ENCODE results near the gene TRPC1. TPM values are rescaled to one million over a fixed set of nuclear protein-coding genes. Genes with fewer than 3 reads are reported as not detected.

The TRPC1 gene
- total and polyA plus RNA-seq, 5 donors: 11.1 to 23.6 (median 21.1) TPM

Other genes starting within 250 kb of the TRPC1 start
- gene ATR, start 145.3 kb upstream of the TRPC1 start, total RNA-seq: 10 to 100 TPM; 10.6 to 15.0 (median 14.0) TPM
- 6.7 TPM for gene ATR, start 145.3 kb upstream of the TRPC1 start, polyA plus RNA-seq
- gene PLS1, start 127.6 kb upstream of the TRPC1 start, total RNA-seq: 1 to 10 TPM; 1.2 to 2.4 (median 1.4) TPM
- 0.66 TPM for gene PLS1, start 127.6 kb upstream of the TRPC1 start, polyA plus RNA-seq
- gene PCOLCE2, start 165.0 kb downstream of the TRPC1 start, total RNA-seq: 100 to 1,000 TPM; 110 to 136 (median 124) TPM
- 172 TPM for gene PCOLCE2, start 165.0 kb downstream of the TRPC1 start, polyA plus RNA-seq
- 10 to 100 TPM in 2 of 4 donors, 1 to 10 TPM in 2; 8.2 to 12.5 (median 10.0) TPM for gene PAQR9, start 239.6 kb downstream of the TRPC1 start, total RNA-seq
- 4.7 TPM for gene PAQR9, start 239.6 kb downstream of the TRPC1 start, polyA plus RNA-seq

All from right cardiac atrium (tissue), 5 donors.